ENCODE results near the gene KIF3A.

Gene KIF3A

DNA sequence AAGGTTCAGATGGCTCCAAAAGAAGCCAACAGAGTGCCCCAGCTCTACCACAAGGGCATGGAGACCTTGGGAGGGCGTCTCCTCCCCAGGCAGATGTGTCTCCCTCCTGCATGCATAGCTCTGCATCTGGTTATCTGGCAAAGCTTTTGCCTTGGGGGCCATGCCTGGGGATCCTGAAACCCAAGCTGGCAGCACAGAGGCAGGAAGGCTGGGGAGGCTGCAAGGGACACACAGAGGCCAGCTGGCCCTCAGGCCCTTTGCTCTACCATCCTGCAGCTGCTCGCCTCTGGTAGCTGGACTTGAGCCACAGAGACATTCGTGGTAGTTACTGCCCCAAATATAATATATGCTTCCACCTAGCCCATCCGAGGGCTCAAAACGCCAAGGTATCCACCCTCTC, 35.8 kb upstream of the KIF3A start:
- H3K4me1 ChIP-seq, result peaks cover 33% of the 10 kb centered on the region
- H3K27ac ChIP-seq, result no peak overlapping the region

DNA sequence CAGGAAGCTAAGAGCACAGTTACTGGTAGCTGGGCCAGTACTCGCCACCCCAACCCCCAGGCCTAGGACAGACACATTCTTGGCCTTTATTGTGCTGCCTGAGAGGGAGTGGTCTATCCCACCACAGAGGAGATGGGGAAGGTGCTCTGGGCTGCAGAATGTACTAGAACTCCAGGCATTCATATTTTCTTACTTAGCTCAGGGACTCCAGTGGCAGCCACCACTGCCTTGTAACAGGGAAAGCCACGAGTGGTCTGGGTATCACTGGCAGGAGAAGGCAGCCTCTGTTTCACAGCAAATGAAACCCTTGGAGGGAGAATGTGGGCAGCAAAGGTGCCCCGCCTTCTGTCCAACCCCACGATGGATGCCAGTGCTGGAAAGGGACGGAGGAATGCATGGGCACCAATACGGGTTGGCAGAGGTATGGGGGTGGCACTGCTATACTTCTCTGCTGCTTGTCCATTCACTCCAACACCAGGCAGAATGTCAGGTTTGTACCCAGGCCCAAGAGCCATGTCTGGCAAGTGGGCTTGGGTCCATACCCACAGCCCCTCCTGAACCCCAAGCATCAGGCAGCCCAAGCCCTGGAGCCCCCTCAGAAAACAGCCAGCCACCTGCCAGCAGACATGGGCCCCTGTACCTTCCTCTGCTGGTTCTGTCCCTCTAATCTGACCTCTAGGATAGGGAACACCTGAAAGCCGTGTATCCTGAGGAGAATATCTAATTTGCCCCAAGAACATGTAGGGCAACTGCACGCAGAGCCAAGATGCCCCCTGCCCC, 35.1 kb upstream of the KIF3A start:
- Histone ChIP-seq H3K4me1 (peaks cover 33% of the 10 kb centered on the region), H3K79me2 (peaks cover 25% of the 10 kb centered on the region), H3K4me3 (ENCODE audit: low read depth, low read length) (no peak overlapping the region), H3K9me3 (ENCODE audit: control insufficient read depth, low read length) (no peaks in the 10 kb centered on the region), H3K9ac (no peak overlapping the region), H3K4me2 (ENCODE audit: low read length) (no peak overlapping the region), H3K27me3 (ENCODE audit: control insufficient read depth, insufficient read depth, low read length) (no peaks in the 10 kb centered on the region), H3K36me3 (ENCODE audit: control insufficient read depth, insufficient read depth, low read length) (no peaks in the 10 kb centered on the region), H2AFZ (no peak overlapping the region), H3K27ac (peak overlapping the region; percentile 2)
- TF ChIP-seq, protein P1, sequence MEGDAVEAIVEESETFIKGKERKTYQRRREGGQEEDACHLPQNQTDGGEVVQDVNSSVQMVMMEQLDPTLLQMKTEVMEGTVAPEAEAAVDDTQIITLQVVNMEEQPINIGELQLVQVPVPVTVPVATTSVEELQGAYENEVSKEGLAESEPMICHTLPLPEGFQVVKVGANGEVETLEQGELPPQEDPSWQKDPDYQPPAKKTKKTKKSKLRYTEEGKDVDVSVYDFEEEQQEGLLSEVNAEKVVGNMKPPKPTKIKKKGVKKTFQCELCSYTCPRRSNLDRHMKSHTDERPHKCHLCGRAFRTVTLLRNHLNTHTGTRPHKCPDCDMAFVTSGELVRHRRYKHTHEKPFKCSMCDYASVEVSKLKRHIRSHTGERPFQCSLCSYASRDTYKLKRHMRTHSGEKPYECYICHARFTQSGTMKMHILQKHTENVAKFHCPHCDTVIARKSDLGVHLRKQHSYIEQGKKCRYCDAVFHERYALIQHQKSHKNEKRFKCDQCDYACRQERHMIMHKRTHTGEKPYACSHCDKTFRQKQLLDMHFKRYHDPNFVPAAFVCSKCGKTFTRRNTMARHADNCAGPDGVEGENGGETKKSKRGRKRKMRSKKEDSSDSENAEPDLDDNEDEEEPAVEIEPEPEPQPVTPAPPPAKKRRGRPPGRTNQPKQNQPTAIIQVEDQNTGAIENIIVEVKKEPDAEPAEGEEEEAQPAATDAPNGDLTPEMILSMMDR (IDR thresholded peaks at IDR 0.05), result no peak

More for the DNA sequence above, 35.8 kb upstream of the KIF3A start:
- no peaks in the 10 kb centered on the region for H3K9me3 ChIP-seq (ENCODE audit: control insufficient read depth, low read length)
- peaks cover 23% of the 10 kb centered on the region for H3K79me2 ChIP-seq
- no peaks in the 10 kb centered on the region for H3K27me3 ChIP-seq (ENCODE audit: control insufficient read depth, insufficient read depth, low read length)
- no peak overlapping the region for H3K4me2 ChIP-seq (ENCODE audit: low read length)
- H3K9ac ChIP-seq, result no peak overlapping the region
- no peaks in the 10 kb centered on the region for H3K36me3 ChIP-seq (ENCODE audit: control insufficient read depth, insufficient read depth, low read length)
- TF ChIP-seq, protein P1 (IDR thresholded peaks at IDR 0.05), result no peak
- no peak overlapping the region for H2AFZ ChIP-seq
- no peak overlapping the region for H3K4me3 ChIP-seq (ENCODE audit: low read depth, low read length)

DNA sequence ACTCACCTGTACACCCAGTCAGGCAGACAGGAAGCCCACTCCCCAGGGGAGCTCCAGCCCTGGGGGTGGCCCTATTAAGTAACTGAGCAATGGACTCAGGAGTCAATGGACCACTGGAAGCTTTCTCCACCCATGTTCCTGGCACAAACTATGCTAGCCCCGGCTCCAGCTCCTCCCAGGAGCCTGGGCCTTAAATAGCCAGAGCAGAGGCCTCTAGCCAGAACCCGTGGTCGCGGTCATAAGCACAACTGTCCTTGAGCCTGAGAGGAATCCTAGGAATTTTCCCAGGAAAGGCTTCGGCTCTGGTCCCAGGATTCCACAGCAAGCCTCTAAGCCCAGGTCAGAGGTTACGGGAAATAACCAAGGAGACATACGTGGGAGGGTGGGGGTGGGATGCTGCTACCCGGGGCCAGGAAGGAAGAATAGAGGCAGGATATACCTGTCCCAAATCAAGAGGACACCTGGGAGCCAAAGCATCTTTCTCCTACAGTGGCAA, 34.2 kb upstream of the KIF3A start:
- Histone ChIP-seq H3K27me3 (ENCODE audit: control insufficient read depth, insufficient read depth, low read length) (no peaks in the 10 kb centered on the region), H3K27ac (no peak overlapping the region), H3K4me3 (ENCODE audit: low read depth, low read length) (no peak overlapping the region), H2AFZ (no peak overlapping the region), H3K9ac (no peak overlapping the region), H3K36me3 (ENCODE audit: control insufficient read depth, insufficient read depth, low read length) (no peaks in the 10 kb centered on the region), H3K4me1 (peaks cover 36% of the 10 kb centered on the region), H3K4me2 (ENCODE audit: low read length) (no peak overlapping the region), H3K79me2 (peaks cover 28% of the 10 kb centered on the region), H3K9me3 (ENCODE audit: control insufficient read depth, low read length) (no peaks in the 10 kb centered on the region)
- TF ChIP-seq, protein P1 (IDR thresholded peaks at IDR 0.05), result no peak

DNA sequence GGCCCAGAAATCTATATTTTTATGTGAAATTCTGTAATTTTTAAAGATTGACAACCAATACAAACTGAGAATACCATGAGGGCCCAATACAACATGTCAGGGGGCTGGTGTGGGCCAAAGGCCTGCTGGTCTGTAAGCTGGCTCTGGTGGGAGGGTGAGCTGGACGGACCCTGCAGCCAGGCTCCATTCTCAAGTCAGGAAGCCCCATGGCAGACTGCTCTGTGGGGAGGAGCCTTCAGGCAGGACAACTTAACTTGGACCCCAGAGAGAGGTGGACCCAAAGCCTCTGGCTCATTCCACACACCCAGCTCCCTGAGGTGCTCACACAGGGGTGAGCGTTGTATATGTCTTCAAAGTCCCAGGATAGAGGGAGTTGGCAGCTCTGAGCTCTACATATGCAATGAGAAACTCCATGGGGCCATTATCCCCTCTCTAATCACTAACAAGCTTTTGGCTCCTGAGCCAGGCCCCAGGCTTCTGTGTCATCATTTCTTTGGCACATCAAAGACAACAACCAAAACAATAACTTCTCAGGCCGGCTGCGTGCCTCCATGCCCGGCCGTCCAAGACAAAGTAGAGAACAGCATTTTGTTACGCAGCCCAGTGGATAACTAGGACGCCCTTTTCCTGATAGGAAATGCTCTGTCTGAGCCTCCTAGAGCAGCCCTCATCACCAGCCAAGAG, 33.3 kb upstream of the KIF3A start:
- H3K36me3 ChIP-seq (ENCODE audit: control insufficient read depth, insufficient read depth, low read length), result no peaks in the 10 kb centered on the region
- no peaks in the 10 kb centered on the region for H3K9me3 ChIP-seq (ENCODE audit: control insufficient read depth, low read length)
- H3K4me2 ChIP-seq (ENCODE audit: low read length), result no peak overlapping the region
- TF ChIP-seq, protein P1 (IDR thresholded peaks at IDR 0.05), result no peak
- H3K9ac ChIP-seq, result no peak overlapping the region
- H3K79me2 ChIP-seq, result peaks cover 33% of the 10 kb centered on the region
- H3K4me1 ChIP-seq, result peaks cover 36% of the 10 kb centered on the region
- no peak overlapping the region for H3K27ac ChIP-seq
- no peak overlapping the region for H3K4me3 ChIP-seq (ENCODE audit: low read depth, low read length)
- no peak overlapping the region for H2AFZ ChIP-seq
- H3K27me3 ChIP-seq (ENCODE audit: control insufficient read depth, insufficient read depth, low read length), result no peaks in the 10 kb centered on the region

All from parathyroid adenoma (tissue), 2 donors.